Measurements from ENCODE around the gene HSPG2. TPM values are rescaled to one million over a fixed set of nuclear protein-coding genes. Genes with fewer than 3 reads are reported as not detected.

Gene HSPG2
- total and polyA plus RNA-seq, 10 of the 15 experiments (the other 5 are each of a cell fraction or from before 2014, with no cell fraction given) = 0.30 to 3.4 (median 0.73) TPM; not detected in 2

DNA sequence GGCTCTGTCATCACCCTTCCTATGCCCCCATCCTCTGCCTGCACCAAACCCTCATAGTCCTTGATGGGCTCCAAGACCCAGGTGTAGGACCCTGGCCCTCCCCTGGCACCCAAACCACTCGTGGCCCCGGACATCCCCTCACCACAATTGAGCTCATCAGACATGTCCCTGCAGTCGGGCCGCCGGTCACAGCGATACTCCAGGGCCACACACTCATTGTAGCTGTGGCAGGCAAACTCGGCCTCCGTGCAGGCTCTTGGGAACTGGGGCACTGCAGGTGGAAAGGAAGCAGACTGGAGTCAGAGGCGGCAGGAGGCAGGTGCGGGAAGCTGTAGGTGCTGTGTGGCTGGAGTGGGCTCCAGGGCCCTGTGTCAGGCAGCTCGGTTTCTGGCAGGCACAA is 49.3 kb downstream of the HSPG2 start:
- DNase-seq (ENCODE audit: low read depth, low spot score) (no peak), FAIRE-seq (no peak), ATAC-seq (no peak)
- ChIA-PET RAD21 (ENCODE audit: unreplicated experiment) (no interaction called here), SMC1A (ENCODE audit: uncharacterized antibody, unreplicated experiment) (no interaction called here), CTCF (interaction anchor here (0.7 to 1.0 kb wide), 2 partner anchors 16 to 129 kb away, joined by 3 read pairs; no protein-coding TSS in a partner anchor), POLR2A (no interaction called here)
- WGBS (ENCODE audit: insufficient coverage, insufficient replicate concordance, low lambda C conversion rate, missing lambda C conversion rate) = 27% methylated on average over 11 of the region's 11 CpGs
- Histone ChIP-seq H3K27ac (ENCODE audit: control insufficient read depth, insufficient read depth) (no peak overlapping the region), H3K4me3 (no peak overlapping the region), H3K4me2 (ENCODE audit: control insufficient read depth, insufficient read depth) (no peak overlapping the region), H3K9ac (ENCODE audit: control insufficient read depth, insufficient read depth, low read length) (no peak overlapping the region), H2AFZ (ENCODE audit: control insufficient read depth, low read depth, low read length) (no peak overlapping the region), H3K9me3 (replicated peaks; ENCODE audit: control insufficient read depth, insufficient read depth, low read length) (no peaks in the 10 kb centered on the region), H3K27me3 (replicated peaks in 1 of 2; ENCODE audit: control insufficient read depth in 2 of 2, insufficient read depth in 2 of 2, low read length in 1 of 2) (no peaks in the 10 kb centered on the region), H3K36me3 (ENCODE audit: control insufficient read depth in 2 of 2, insufficient read depth in 2 of 2, low read length in 1 of 2) (no peaks in the 10 kb centered on the region), H3K4me1 (ENCODE audit: control insufficient read depth, insufficient read depth, low read length) (no peaks in the 10 kb centered on the region), H3K79me2 (ENCODE audit: control insufficient read depth, insufficient read depth, low read length) (no peaks in the 10 kb centered on the region), H4K20me1 (ENCODE audit: control insufficient read depth, insufficient read depth) (no peaks in the 10 kb centered on the region)
- intact Hi-C loops (cut with micrococcal nuclease; ENCODE audit: unreplicated experiment) (no loop called here), in situ Hi-C loops (cut with MboI) (no loop called here)
- no peak for TF ChIP-seq CBX3 (IDR thresholded peaks at IDR 0.05; ENCODE audit: borderline replicate concordance, low read depth)
- TF ChIP-seq, protein P1, sequence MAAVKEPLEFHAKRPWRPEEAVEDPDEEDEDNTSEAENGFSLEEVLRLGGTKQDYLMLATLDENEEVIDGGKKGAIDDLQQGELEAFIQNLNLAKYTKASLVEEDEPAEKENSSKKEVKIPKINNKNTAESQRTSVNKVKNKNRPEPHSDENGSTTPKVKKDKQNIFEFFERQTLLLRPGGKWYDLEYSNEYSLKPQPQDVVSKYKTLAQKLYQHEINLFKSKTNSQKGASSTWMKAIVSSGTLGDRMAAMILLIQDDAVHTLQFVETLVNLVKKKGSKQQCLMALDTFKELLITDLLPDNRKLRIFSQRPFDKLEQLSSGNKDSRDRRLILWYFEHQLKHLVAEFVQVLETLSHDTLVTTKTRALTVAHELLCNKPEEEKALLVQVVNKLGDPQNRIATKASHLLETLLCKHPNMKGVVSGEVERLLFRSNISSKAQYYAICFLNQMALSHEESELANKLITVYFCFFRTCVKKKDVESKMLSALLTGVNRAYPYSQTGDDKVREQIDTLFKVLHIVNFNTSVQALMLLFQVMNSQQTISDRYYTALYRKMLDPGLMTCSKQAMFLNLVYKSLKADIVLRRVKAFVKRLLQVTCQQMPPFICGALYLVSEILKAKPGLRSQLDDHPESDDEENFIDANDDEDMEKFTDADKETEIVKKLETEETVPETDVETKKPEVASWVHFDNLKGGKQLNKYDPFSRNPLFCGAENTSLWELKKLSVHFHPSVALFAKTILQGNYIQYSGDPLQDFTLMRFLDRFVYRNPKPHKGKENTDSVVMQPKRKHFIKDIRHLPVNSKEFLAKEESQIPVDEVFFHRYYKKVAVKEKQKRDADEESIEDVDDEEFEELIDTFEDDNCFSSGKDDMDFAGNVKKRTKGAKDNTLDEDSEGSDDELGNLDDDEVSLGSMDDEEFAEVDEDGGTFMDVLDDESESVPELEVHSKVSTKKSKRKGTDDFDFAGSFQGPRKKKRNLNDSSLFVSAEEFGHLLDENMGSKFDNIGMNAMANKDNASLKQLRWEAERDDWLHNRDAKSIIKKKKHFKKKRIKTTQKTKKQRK (IDR thresholded peaks at IDR 0.05; ENCODE audit: low read depth, low read length) = no peak
- TF ChIP-seq BCL11A (IDR thresholded peaks at IDR 0.05; ENCODE audit: low read depth, low read length) = no peak
- no peak for TF ChIP-seq JUNB (IDR thresholded peaks at IDR 0.05)
- TF ChIP-seq ZZZ3 (IDR thresholded peaks at IDR 0.05; ENCODE audit: control insufficient read depth, insufficient read length, low read depth) = no peak
- no peak for TF ChIP-seq GABPA (IDR thresholded peaks at IDR 0.05; ENCODE audit: low read depth)
- TF ChIP-seq KAT2A (conservative IDR thresholded peaks at IDR 0.05; ENCODE audit: control insufficient read depth, low read depth, low read length) = no peak
- no peak for TF ChIP-seq TAF1 (IDR thresholded peaks at IDR 0.05; ENCODE audit: borderline replicate concordance, low read depth, low read length)
- no peak for TF ChIP-seq EZH2 (IDR thresholded peaks at IDR 0.05; ENCODE audit: borderline replicate concordance, control insufficient read depth, low read depth, low read length)
- no peak for TF ChIP-seq KDM1A (IDR thresholded peaks at IDR 0.05; ENCODE audit: borderline replicate concordance)
- TF ChIP-seq, protein P2, sequence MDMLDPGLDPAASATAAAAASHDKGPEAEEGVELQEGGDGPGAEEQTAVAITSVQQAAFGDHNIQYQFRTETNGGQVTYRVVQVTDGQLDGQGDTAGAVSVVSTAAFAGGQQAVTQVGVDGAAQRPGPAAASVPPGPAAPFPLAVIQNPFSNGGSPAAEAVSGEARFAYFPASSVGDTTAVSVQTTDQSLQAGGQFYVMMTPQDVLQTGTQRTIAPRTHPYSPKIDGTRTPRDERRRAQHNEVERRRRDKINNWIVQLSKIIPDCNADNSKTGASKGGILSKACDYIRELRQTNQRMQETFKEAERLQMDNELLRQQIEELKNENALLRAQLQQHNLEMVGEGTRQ (IDR thresholded peaks at IDR 0.05; ENCODE audit: borderline replicate concordance, low read depth, low read length) = no peak
- TF ChIP-seq JUND (IDR thresholded peaks at IDR 0.05; ENCODE audit: low read depth, low read length) = no peak
- TF ChIP-seq, protein P3, sequence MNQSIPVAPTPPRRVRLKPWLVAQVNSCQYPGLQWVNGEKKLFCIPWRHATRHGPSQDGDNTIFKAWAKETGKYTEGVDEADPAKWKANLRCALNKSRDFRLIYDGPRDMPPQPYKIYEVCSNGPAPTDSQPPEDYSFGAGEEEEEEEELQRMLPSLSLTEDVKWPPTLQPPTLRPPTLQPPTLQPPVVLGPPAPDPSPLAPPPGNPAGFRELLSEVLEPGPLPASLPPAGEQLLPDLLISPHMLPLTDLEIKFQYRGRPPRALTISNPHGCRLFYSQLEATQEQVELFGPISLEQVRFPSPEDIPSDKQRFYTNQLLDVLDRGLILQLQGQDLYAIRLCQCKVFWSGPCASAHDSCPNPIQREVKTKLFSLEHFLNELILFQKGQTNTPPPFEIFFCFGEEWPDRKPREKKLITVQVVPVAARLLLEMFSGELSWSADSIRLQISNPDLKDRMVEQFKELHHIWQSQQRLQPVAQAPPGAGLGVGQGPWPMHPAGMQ (IDR thresholded peaks at IDR 0.05; ENCODE audit: borderline replicate concordance) = no peak
- TF ChIP-seq MXI1 (IDR thresholded peaks at IDR 0.05; ENCODE audit: low read depth, low read length) = no peak
- TF ChIP-seq RB1 (IDR thresholded peaks at IDR 0.05; ENCODE audit: borderline replicate concordance) = no peak
- TF ChIP-seq ZNF24 (IDR thresholded peaks at IDR 0.05) = no peak
- TF ChIP-seq, protein P4, sequence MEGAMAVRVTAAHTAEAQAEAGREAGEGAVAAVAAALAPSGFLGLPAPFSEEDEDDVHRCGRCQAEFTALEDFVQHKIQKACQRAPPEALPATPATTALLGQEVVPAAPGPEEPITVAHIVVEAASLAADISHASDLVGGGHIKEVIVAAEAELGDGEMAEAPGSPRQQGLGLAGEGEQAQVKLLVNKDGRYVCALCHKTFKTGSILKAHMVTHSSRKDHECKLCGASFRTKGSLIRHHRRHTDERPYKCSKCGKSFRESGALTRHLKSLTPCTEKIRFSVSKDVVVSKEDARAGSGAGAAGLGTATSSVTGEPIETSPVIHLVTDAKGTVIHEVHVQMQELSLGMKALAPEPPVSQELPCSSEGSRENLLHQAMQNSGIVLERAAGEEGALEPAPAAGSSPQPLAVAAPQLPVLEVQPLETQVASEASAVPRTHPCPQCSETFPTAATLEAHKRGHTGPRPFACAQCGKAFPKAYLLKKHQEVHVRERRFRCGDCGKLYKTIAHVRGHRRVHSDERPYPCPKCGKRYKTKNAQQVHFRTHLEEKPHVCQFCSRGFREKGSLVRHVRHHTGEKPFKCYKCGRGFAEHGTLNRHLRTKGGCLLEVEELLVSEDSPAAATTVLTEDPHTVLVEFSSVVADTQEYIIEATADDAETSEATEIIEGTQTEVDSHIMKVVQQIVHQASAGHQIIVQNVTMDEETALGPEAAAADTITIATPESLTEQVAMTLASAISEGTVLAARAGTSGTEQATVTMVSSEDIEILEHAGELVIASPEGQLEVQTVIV (IDR thresholded peaks at IDR 0.05; ENCODE audit: borderline replicate concordance, partially characterized antibody) = no peak
- TF ChIP-seq NFYA (IDR thresholded peaks at IDR 0.05; ENCODE audit: borderline replicate concordance, low read depth, low read length) = no peak
- no TSS peak for BruUV-seq (replicated peaks)

Measured in GM12878 (cell line).